ENCODE data around the gene NQO2. TPM values are rescaled to one million over a fixed set of nuclear protein-coding genes. Genes with fewer than 3 reads are reported as not detected.

The NQO2 gene
- total RNA-seq, 1 experiment from 2014 or later: 82.9 TPM

GRCh38 chr6:3036861-3037637, 37.4 kb downstream of the NQO2 start:
- no peak for TF ChIP-seq SIN3A (IDR thresholded peaks at IDR 0.05; ENCODE audit: low read depth)
- Histone ChIP-seq H3K9me2 (ENCODE audit: insufficient read depth) (no peaks in the 10 kb centered on the region), H3K9ac (ENCODE audit: low read length) (no peak overlapping the region), H3K36me3 (ENCODE audit: control insufficient read depth in 1 of 2, insufficient read depth in 2 of 2, low read length in 2 of 2) (no peaks in the 10 kb centered on the region), H3K4me1 (ENCODE audit: control insufficient read depth in 1 of 2, insufficient read depth in 2 of 2, low read length in 2 of 2) (no peaks in the 10 kb centered on the region), H3K4me2 (ENCODE audit: low read length) (no peak overlapping the region), H4K20me1 (ENCODE audit: insufficient read depth) (no peaks in the 10 kb centered on the region), H2AFZ (ENCODE audit: low read depth, low read length, poor library complexity, severe bottlenecking) (no peak overlapping the region), H3K9me3 (ENCODE audit: control insufficient read depth in 1 of 2, insufficient read depth in 1 of 2, low read depth in 1 of 2, low read length in 2 of 2) (no peaks in the 10 kb centered on the region), H3K27ac (ENCODE audit: low read depth, low read length) (no peak overlapping the region), H3K27me3 (ENCODE audit: insufficient read depth, low read length) (no peaks in the 10 kb centered on the region), H3K79me2 (ENCODE audit: insufficient read depth, low read length) (no peaks in the 10 kb centered on the region), H3K4me3 (replicated peaks in 1 of 2; ENCODE audit: low read depth in 1 of 2, low read length in 2 of 2) (no peak overlapping the region)
- intact Hi-C loops (cut with micrococcal nuclease): no loop called here
- CTCF ChIA-PET: no interaction called here
- RAD21 ChIA-PET (ENCODE audit: low non-redundant PET in 1 of 2, low total read pairs in 2 of 2, uncharacterized antibody in 2 of 2, unreplicated experiment in 2 of 2): no interaction called here
- ATAC-seq (no peak), DNase-seq (ENCODE audit: low read depth, low spot score) (no peak)
- BruUV-seq (replicated peaks): no TSS peak
- POLR2A ChIA-PET: interaction anchor here (1.0 kb wide), 1 partner anchor 36 kb away, joined by 4 read pairs; no protein-coding TSS in a partner anchor

GRCh38 chr6:3037638-3038365, 38.1 kb downstream of the NQO2 start:
- ChIA-PET POLR2A (interaction anchor here (0.6 kb wide), 1 partner anchor 75 kb away, joined by 3 read pairs; no protein-coding TSS in a partner anchor), CTCF (interaction anchor here (1.9 kb wide), 1 partner anchor 8 kb away, joined by 4 read pairs; no protein-coding TSS in a partner anchor), RAD21 (ENCODE audit: low non-redundant PET in 1 of 2, low total read pairs in 2 of 2, uncharacterized antibody in 2 of 2, unreplicated experiment in 2 of 2) (no interaction called here)
- H3K4me2 ChIP-seq (ENCODE audit: low read length): no peak overlapping the region
- H3K9me3 ChIP-seq (ENCODE audit: control insufficient read depth in 1 of 2, insufficient read depth in 1 of 2, low read depth in 1 of 2, low read length in 2 of 2): no peaks in the 10 kb centered on the region
- DNase-seq (ENCODE audit: low read depth, low spot score) (no peak), ATAC-seq (no peak)
- H3K79me2 ChIP-seq (ENCODE audit: insufficient read depth, low read length): no peaks in the 10 kb centered on the region
- H3K36me3 ChIP-seq (ENCODE audit: control insufficient read depth in 1 of 2, insufficient read depth in 2 of 2, low read length in 2 of 2): no peaks in the 10 kb centered on the region
- H4K20me1 ChIP-seq (ENCODE audit: insufficient read depth): no peaks in the 10 kb centered on the region
- H2AFZ ChIP-seq (ENCODE audit: low read depth, low read length, poor library complexity, severe bottlenecking): no peak overlapping the region
- H3K27me3 ChIP-seq (ENCODE audit: insufficient read depth, low read length): no peaks in the 10 kb centered on the region
- TF ChIP-seq ELF1 (IDR thresholded peaks at IDR 0.05; ENCODE audit: borderline replicate concordance, low read depth): no peak
- no peak for TF ChIP-seq POLR2AphosphoS5 (IDR thresholded peaks at IDR 0.05; ENCODE audit: low read depth, low read length)
- TF ChIP-seq CTCF (IDR thresholded peaks at IDR 0.05 in 2 of 3, conservative IDR thresholded peaks at IDR 0.05 in 1 of 3; ENCODE audit: borderline replicate concordance in 1 of 3, insufficient read depth in 1 of 3, low read depth in 2 of 3, low read length in 2 of 3): no peak
- no peak for TF ChIP-seq TCF7L2 (IDR thresholded peaks at IDR 0.05; ENCODE audit: borderline replicate concordance, extremely low read depth, insufficient read depth, insufficient read length)
- no peak for TF ChIP-seq ATF3 (IDR thresholded peaks at IDR 0.05)
- TF ChIP-seq REST (IDR thresholded peaks at IDR 0.05; ENCODE audit: low read depth): no peak
- no peak for TF ChIP-seq JUND (IDR thresholded peaks at IDR 0.05)
- no peak for TF ChIP-seq SRF (IDR thresholded peaks at IDR 0.05; ENCODE audit: low read depth)
- no peak for TF ChIP-seq EZH2phosphoT487 (IDR thresholded peaks at IDR 0.05; ENCODE audit: borderline replicate concordance)
- no peak for TF ChIP-seq CBX3 (IDR thresholded peaks at IDR 0.05; ENCODE audit: low read depth)
- H3K9ac ChIP-seq (ENCODE audit: low read length): no peak overlapping the region
- intact Hi-C loops (cut with micrococcal nuclease): no loop called here
- no peak overlapping the region for H3K27ac ChIP-seq (ENCODE audit: low read depth, low read length)
- H3K4me3 ChIP-seq (replicated peaks in 1 of 2; ENCODE audit: low read depth in 1 of 2, low read length in 2 of 2): no peak overlapping the region
- no peaks in the 10 kb centered on the region for H3K9me2 ChIP-seq (ENCODE audit: insufficient read depth)
- BruUV-seq (replicated peaks): no TSS peak
- no peaks in the 10 kb centered on the region for H3K4me1 ChIP-seq (ENCODE audit: control insufficient read depth in 1 of 2, insufficient read depth in 2 of 2, low read length in 2 of 2)
